ENCODE data around the gene DRGX. TPM values are rescaled to one million over a fixed set of nuclear protein-coding genes. Genes with fewer than 3 reads are reported as not detected.
A peak's percentile ranks its signal among the peaks of the same experiment; 100 is the strongest.

DRGX gene
- total RNA-seq, 1 donor from 2014 or later, result not detected

- DNase-seq (ENCODE audit: low read depth), result no peak
Observed at GRCh38 chr10:49382226-49382625, 13.7 kb downstream of the DRGX start.

- DNase-seq (ENCODE audit: low read depth), result no peak
Observed at GRCh38 chr10:49381111-49381900, 14.6 kb downstream of the DRGX start.

- DNase-seq (ENCODE audit: low read depth), result no peak
Observed at GRCh38 chr10:49379596-49380410, 16.1 kb downstream of the DRGX start.

- no peak for DNase-seq (ENCODE audit: low read depth)
Observed at GRCh38 chr10:49377256-49377655, 18.6 kb downstream of the DRGX start.

- no peak for DNase-seq (ENCODE audit: low read depth)
Observed at GRCh38 chr10:49375611-49376010, 20.3 kb downstream of the DRGX start.

- no peak for DNase-seq (ENCODE audit: low read depth)
Observed at GRCh38 chr10:49374740-49375139, 21.1 kb downstream of the DRGX start.

- no peak for DNase-seq (ENCODE audit: low read depth)
Observed at GRCh38 chr10:49373361-49373760, 22.5 kb downstream of the DRGX start.

GRCh38 chr10:49371967-49372366 lies 23.9 kb downstream of the DRGX start:
- DNase-seq (ENCODE audit: low read depth), result no peak

- no peak for DNase-seq (ENCODE audit: low read depth)
Observed at GRCh38 chr10:49370326-49371100, 25.4 kb downstream of the DRGX start.

GRCh38 chr10:49369216-49370162 lies 26.4 kb downstream of the DRGX start:
- DNase-seq (ENCODE audit: low read depth), result no peak

- no peak for DNase-seq (ENCODE audit: low read depth)
Observed at GRCh38 chr10:49368256-49368655, 27.6 kb downstream of the DRGX start.

GRCh38 chr10:49367600-49367999 lies 28.3 kb downstream of the DRGX start:
- no peak for DNase-seq (ENCODE audit: low read depth)

- DNase-seq (ENCODE audit: low read depth), result no peak
Observed at GRCh38 chr10:49366460-49366859, 29.4 kb downstream of the DRGX start.

GRCh38 chr10:49365675-49366415 lies 30.0 kb downstream of the DRGX start:
- DNase-seq (ENCODE audit: low read depth), result no peak

- no peak for DNase-seq (ENCODE audit: low read depth)
Observed at GRCh38 chr10:49365275-49365674, 30.6 kb downstream of the DRGX start.

GRCh38 chr10:49364747-49365146 lies 31.1 kb downstream of the DRGX start:
- DNase-seq (ENCODE audit: low read depth), result no peak

GRCh38 chr10:49364051-49364450 lies 31.8 kb downstream of the DRGX start:
- no peak for DNase-seq (ENCODE audit: low read depth)

GRCh38 chr10:49363309-49364031 lies 32.4 kb downstream of the DRGX start:
- no peak for DNase-seq (ENCODE audit: low read depth)

- DNase-seq (ENCODE audit: low read depth), result peak; percentile 52
Observed at GRCh38 chr10:49362596-49363260, 33.2 kb downstream of the DRGX start.

Data from renal cortical epithelial cell (primary cell).